GM18951 (cell line): Measurements from ENCODE around the gene FUT8.

Experiments
- POLR2A ChIP-seq: IDR thresholded peaks from 4 replicates; pipeline ENCODE4 v1.6.1; 2011; ENCODE audit warnings: mild to moderate bottlenecking; ENCODE audit not compliant: insufficient read length, insufficient read depth; ENCODE audit errors: extremely low read depth
- in situ Hi-C: fragments of 300-500 bp; cut with MboI; formaldehyde crosslinking; loops from one replicate; pipeline ENCODE4 v1.12.0; 2022; ENCODE audit warnings: low sequenced_read_pairs, mixed read lengths, inconsistent platforms; ENCODE audit not compliant: unreplicated experiment

The FUT8 gene

GRCh38 chr14:65496178-65496993 is 83.9 kb downstream of the FUT8 start:
- in situ Hi-C loops, result no loop called here
- TF ChIP-seq POLR2A, result no peak

DNA sequence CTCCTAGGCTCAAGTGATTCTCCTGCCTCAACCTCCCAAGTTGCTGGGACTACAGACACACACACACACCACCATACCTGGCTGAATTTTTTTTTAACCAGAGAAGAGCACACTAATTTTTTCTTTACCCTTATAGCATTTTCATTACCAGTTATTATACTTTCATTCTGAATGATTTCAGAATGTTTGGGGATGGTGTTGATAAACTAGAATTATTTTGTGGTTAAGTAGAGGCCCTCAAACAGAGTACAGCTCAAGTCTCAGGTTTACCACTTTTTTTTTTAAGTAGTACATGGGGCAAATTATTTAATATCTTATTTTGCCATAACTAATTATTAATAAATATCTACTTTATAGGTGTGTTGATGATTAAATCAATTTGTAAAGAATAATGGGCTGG is 86.6 kb downstream of the FUT8 start:
- in situ Hi-C loops, result no loop called here
- TF ChIP-seq POLR2A, result no peak

DNA sequence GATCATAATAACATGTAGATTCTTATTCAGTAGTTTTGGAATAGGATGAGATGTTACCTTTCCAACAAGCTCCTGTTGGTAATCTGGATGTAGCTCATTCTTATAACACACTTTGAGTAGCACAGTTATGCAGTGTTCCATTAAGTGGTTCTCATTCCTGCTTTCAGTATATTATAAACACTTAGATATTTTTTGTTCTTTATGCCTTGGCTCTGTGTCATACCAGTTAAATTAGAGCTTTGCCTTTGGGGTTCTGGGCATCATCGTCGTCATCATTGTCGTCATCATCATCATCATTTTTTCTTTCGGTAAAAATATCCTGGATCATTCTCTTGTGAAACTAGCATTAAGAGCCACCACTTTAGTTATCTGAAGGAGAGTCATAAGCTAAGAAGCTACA is 87.5 kb downstream of the FUT8 start:
- in situ Hi-C loops, result no loop called here
- TF ChIP-seq POLR2A, result no peak

GRCh38 chr14:65501328-65501727 is 88.8 kb downstream of the FUT8 start:
- no peak for TF ChIP-seq POLR2A

DNA sequence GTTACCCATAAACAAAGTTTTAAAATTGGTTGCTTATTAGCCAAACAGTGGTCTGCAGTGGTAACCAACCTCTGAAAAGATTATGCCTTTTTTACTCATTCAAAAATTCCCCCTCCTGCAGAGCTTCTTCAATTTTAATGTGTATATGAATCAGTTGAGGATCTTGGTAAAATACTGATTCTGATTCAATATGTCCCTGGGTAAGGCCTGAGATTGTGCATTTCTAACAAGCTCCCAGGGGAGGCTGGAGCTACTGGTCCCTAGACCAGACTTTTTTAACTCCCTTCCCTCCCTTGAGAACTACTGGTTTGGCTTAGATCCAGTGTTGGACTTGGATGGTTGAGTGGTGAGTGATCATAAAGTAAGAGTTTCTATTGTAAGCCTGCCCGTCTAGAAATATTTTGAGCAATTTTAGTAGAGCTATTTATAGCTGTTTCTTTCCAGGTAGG is 90.2 kb downstream of the FUT8 start:
- in situ Hi-C loops, result no loop called here
- no peak for TF ChIP-seq POLR2A

More at GRCh38 chr14:65501328-65501727, 88.8 kb downstream of the FUT8 start:
- in situ Hi-C loops, result no loop called here

DNA sequence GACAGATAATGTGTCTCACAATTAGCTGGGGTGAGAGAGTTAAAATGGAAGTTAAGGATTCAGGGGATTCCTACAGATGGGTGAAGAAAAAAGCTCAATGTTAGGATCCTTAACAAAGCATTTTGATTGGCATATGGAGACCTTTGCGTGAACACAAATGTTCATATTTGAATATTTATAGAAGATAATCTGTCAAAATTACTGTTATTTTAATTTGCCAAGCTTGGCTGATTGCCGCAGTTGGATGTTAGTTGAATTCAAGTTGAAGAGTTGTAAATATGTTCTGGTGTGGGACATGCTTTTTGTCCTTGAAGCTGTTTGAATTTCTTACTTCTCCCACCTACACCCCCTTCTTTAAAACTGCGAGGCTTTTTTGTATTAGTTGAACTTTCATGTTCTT is 91.2 kb downstream of the FUT8 start:
- in situ Hi-C loops, result no loop called here
- no peak for TF ChIP-seq POLR2A

- in situ Hi-C loops, result no loop called here
- TF ChIP-seq POLR2A, result no peak
These were observed 94.3 kb downstream of the FUT8 start for GRCh38 chr14:65506801-65507200.

GRCh38 chr14:65509842-65510241 is 97.3 kb downstream of the FUT8 start:
- in situ Hi-C loops, result no loop called here
- TF ChIP-seq POLR2A, result no peak

DNA sequence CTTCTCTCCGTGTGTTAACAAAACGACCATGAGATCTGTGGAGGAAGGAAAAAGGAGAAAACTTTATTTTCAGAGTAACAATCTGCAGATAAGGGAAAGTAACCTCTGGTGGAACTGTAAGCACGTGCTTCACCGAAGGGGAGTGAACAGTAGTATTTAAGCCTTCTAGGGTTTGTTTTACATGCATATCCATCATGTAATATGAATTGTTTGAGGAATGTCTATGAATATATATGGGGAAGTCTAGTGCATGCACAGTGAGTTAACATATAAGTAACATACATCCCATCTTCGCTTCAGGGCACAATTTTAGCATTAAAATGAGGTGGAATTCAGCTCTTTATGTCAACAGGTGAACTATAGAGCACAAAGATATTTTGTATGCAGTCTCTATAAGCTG is 101.1 kb downstream of the FUT8 start:
- no peak for TF ChIP-seq POLR2A
- in situ Hi-C loops, result no loop called here

DNA sequence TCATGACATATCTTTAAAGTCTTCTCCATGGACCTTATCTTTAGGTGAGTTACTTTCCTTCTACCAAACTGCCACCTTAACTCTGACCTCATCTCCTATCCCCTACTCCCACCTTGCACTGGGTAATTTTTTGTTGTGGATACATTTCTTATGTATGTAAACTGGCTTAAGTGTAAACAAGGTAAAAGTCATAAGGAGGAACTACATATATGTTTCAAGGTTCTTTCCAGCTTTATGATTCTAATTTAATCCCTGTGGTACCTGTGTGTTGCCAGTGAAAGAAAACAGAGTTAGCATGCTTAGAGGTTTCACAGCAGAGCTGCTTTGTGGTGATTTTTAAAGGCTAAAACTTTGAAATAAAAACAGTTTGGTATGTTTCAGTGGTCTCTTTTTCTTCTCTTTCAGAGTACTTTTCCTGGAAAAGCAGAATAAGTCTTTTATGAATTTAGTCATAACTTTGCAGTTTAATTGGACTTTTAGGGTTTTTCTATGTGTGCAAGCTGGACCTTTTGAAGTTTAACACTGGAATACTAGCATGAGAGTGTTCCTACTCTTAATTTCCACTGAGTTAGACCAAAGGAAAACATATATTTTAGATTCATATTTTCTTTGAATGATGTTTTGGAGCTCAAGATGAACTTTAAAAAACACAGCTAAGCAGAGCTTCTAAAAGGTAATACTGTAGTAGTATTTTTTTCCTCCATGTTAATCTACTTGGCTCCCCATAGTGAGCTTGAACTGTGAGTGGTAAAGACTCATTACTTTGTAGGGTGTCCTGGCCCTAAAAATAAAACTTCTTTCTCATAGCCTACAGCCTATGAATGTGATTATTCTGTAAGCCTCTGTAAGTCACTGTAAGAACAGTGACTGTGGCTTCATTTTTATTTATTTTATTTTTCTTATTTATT is 105.4 kb downstream of the FUT8 start:
- in situ Hi-C loops, result no loop called here
- no peak for TF ChIP-seq POLR2A

GRCh38 chr14:65528069-65528468 is 115.5 kb downstream of the FUT8 start:
- TF ChIP-seq POLR2A, result no peak
- in situ Hi-C loops, result no loop called here

- in situ Hi-C loops, result no loop called here
- no peak for TF ChIP-seq POLR2A
These were observed 118.6 kb downstream of the FUT8 start for GRCh38 chr14:65531148-65531547.

DNA sequence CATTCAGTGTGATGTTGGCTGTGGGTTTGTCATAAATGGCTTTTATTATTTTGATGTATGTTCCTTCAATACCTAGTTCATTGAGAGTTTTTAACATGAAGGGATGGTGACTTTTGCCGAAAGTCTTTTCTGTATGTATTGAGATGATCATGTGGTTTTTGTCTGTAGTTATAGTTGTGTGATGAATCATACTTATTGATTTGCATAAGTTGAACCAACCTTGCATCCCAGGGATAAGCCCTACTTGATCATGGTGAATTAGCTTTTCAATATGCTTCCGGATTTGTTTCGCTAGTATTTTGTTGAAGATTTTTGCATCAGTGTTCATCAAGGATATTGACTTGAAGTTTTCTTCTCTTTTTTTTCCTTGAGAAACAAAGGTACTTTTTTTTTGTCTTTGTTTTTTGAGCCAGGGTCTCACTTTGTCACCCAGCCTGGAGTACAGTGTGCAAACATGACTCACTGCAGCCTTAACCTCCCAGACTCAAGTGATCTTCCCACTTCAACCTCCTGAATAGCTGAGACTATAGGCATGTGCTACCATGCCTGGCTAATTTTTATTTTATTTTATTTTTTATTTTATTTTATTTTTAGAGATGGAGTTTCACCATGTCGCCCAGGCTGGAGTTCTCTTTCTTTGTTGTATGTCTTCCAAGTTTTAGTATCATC is 121.3 kb downstream of the FUT8 start:
- in situ Hi-C loops, result no loop called here
- TF ChIP-seq POLR2A, result no peak
